AG08396 (cell line): Measurements from ENCODE around the gene GPR32.
A peak's percentile ranks its signal among the peaks of the same experiment; 100 is the strongest.
"Not testable (repeated sequence)": the region's sequence is repeated elsewhere in the genome, so short reads cannot be mapped to it uniquely, and the experiment has no call there.

ENCODE experiments used
- DNase-seq: peaks from one replicate; pipeline ENCODE4 v3.0.0; 2012; ENCODE audit warnings: low spot score, mixed read lengths

Gene GPR32

DNA sequence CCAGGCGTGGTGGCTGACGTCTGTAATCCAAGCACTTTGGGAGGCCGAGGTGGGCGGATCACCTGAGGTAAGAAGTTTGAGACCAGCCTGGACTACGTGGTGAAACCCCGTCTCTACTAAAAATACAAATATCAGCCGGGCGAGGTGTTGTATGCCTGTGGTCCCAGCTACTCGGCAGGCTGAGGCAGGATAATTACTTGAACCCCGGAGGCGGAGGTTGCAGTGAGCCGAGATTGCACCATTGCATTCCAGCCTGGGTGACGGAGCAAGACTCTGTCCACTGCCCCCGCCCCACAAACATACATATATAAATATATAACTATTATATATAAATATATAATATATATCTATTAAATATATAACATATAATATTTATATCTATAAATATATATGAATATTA, 23.1 kb upstream of the GPR32 start:
- not testable (repeated sequence) for DNase-seq

DNA sequence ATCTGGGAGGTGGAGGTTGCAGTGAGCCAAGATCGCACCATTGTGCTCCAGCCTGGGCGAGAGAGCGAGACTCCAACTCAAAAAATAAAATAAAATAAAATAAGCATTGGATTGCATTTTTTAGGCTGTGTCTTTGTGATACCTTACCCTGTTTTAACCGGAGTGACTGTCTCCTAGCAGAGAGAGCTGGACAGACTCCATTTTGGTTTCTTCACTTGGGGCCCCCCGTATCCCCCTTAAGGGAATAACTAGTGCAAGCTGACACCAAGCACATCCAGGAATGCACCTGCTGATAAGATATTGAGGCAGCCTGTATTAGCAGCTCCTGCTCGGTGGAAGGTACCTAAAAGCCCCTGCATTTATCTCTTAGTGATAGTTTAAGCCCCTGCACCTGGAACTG, 20.8 kb upstream of the GPR32 start:
- no peak for DNase-seq

GRCh38 chr19:50750010-50750409, 20.3 kb upstream of the GPR32 start:
- no peak for DNase-seq

- no peak for DNase-seq
Observed at GRCh38 chr19:50753879-50754278, 16.4 kb upstream of the GPR32 start.

- DNase-seq, result not testable (repeated sequence)
Observed at GRCh38 chr19:50756244-50756643, 14.0 kb upstream of the GPR32 start.

DNA sequence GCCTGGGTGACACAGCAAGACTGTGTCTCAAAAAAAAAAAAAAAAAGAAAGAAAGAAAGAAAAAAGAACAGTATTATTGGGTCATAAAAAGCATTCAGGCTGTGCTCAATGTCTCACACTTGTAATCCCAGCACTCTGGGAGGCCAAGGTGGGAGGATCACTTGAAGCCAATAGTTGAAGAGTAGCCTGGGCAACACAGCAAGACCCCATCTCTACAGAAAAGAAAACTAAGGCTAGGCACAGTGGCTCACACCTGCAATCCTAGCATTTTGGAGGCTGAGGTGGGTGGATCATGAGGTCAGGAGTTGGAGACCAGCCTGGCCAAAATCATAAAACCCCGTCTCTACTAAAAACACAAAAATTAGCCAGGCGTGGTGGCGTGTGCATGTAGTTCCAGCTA, 12.6 kb upstream of the GPR32 start:
- not testable (repeated sequence) for DNase-seq

DNA sequence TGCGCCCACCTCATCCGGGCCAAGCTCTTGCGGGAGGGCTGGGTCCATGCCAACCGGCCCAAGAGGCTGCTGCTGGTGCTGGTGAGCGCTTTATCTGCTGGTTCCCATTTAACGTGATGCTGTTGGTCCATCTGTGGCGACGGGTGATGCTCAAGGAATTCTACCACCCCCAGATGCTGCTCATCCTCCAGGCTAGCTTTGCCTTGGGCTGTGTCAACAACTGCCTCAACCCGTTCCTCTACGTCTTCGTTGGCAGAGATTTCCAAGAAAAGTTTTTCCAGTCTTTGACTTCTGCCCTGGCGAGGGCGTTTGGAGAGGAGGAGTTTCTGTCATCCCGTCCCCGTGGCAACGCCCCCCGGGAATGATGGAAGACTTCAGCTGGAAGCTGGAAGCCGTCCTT, 11.2 kb upstream of the GPR32 start:
- DNase-seq, result not testable (repeated sequence)

GRCh38 chr19:50759886-50760285, 10.4 kb upstream of the GPR32 start:
- peak; percentile 49 for DNase-seq

- not testable (repeated sequence) for DNase-seq
Observed at GRCh38 chr19:50761501-50761900, 8.8 kb upstream of the GPR32 start.

DNA sequence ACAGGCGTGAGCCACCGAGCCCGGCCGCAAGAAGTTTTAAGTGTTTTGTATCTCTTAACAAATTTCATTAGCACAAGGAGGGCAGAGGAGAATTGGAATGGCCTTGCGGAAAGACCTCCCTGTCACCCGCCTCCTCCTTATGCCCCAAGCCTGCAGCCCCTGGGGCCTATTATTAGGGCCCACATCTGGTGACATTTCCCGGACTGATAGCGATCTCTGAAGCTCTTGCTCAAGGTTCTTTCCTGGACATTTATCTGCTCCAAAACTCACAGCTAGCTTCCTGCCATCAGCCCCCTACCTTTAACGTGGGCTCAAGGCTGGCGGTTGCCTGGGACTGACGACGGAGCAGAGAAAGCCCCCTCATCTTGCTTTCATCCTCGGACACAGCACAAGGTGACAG, 6.7 kb upstream of the GPR32 start:
- not testable (repeated sequence) for DNase-seq

- DNase-seq, result no peak
Observed at GRCh38 chr19:50764409-50764808, 5.9 kb upstream of the GPR32 start.

- DNase-seq, result not testable (repeated sequence)
Observed at GRCh38 chr19:50766746-50767145, 3.5 kb upstream of the GPR32 start.

- not testable (repeated sequence) for DNase-seq
Observed at GRCh38 chr19:50767263-50767662, 3.0 kb upstream of the GPR32 start.

- no peak for DNase-seq
Observed at GRCh38 chr19:50768277-50768676, 2.0 kb upstream of the GPR32 start.

DNA sequence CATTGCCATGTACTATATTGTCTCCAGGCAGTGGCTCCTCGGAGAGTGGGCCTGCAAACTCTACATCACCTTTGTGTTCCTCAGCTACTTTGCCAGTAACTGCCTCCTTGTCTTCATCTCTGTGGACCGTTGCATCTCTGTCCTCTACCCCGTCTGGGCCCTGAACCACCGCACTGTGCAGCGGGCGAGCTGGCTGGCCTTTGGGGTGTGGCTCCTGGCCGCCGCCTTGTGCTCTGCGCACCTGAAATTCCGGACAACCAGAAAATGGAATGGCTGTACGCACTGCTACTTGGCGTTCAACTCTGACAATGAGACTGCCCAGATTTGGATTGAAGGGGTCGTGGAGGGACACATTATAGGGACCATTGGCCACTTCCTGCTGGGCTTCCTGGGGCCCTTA, 624 bp downstream of the GPR32 start:
- DNase-seq, result no peak

DNA sequence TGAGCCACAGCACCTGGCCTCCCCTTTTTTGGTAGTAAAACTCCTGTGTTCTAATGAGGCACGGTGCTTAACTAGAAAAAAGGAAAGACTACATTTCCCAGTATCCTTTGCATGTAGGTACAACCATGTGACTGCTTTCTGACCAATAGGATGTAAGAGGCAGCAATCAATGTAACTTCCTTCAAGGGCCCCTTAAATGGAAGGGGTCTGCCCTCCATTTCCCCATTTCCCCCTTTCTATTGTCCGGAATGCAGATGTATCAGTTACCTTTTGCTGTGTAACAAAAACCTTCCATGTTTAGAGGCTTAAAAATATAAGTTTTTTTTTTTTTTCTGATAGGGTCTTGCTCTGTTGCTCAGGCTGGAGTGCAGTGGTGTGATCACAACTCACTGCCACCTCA, 2.2 kb downstream of the GPR32 start:
- peak; percentile 61 for DNase-seq

DNA sequence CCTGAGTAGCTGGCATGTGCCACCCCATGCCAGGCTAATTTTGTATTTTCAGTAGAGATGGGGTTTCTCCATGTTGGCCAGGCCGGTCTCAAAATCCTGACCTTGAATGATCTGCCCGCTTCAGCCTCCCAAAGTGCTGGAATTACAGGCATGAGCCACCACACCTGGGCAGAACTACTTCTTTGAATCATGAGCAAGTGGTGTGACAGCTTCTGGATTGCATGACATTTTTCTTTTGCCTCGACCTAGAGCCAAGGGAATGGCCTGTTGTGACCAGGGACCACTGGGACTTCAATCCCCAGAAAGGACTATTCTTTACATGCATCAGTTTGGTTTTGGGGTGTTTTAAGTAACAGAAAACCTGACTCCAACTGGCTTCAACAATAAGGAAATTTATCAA, 2.6 kb downstream of the GPR32 start:
- DNase-seq, result not testable (repeated sequence)

- DNase-seq, result not testable (repeated sequence)
Observed at GRCh38 chr19:50773454-50773853, 3.2 kb downstream of the GPR32 start.

GRCh38 chr19:50776131-50776530, 5.9 kb downstream of the GPR32 start:
- no peak for DNase-seq

GRCh38 chr19:50777261-50777660, 7.0 kb downstream of the GPR32 start:
- DNase-seq, result no peak

DNA sequence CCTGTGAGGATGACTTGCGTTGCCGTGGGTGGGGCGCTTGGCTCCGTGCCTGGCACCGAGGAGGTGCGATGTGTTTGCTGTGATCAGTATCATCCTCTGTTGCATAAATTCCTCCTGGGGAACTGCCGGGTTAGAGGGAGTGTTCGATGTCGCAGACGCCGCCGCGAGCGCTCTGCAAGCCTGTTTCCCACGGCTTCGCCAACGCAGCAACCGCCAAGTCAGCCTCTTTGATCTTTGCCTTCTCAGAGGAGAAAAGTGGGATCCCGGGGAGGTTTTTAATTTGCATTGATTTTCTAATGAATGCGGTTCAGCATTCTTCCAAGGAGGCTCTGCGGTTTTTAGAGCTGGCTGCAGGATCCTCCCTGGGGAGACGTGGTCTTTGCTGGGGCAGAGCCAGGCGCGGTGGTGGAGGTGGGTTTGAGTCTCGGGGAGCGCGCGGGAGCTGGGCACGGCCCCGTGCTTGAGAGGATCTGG, 7.6 kb downstream of the GPR32 start:
- DNase-seq, result no peak

GRCh38 chr19:50778906-50779430, 8.7 kb downstream of the GPR32 start:
- DNase-seq, result no peak

- no peak for DNase-seq
Observed at GRCh38 chr19:50779504-50780457, 9.5 kb downstream of the GPR32 start.
